Ishikawa (cell line): Measurements from ENCODE around the gene MEGF11.

Experiments
- CEBPB ChIP-seq: IDR thresholded peaks from 2 replicates; pipeline ENCODE4 v1.6.1; 2012
- EGR1 ChIP-seq: IDR thresholded peaks from 2 replicates; pipeline ENCODE4 v1.6.1; 2012
- EP300 ChIP-seq: IDR thresholded peaks from 2 replicates; pipeline ENCODE4 v1.6.1; 2012; ENCODE audit warnings: borderline replicate concordance
- MAX ChIP-seq: IDR thresholded peaks from 2 replicates; pipeline ENCODE4 v1.6.1; 2012
- NFIC ChIP-seq: IDR thresholded peaks from 2 replicates; pipeline ENCODE4 v1.6.1; 2012
- RAD21 ChIP-seq: IDR thresholded peaks from 2 replicates; pipeline ENCODE4 v1.6.1; 2012; ENCODE audit warnings: low read depth
- REST ChIP-seq: IDR thresholded peaks from 2 replicates; pipeline ENCODE4 v1.6.1; 2012; ENCODE audit warnings: low read depth, mild to moderate bottlenecking
- TAF1 ChIP-seq: IDR thresholded peaks from 2 replicates; pipeline ENCODE4 v1.6.1; 2012; ENCODE audit warnings: low read depth, mild to moderate bottlenecking
- TCF12 ChIP-seq: IDR thresholded peaks from 2 replicates; pipeline ENCODE4 v1.6.1; 2012; ENCODE audit warnings: low read depth
- USF1 ChIP-seq: IDR thresholded peaks from 2 replicates; pipeline ENCODE4 v1.6.1; 2012
- YY1 ChIP-seq: IDR thresholded peaks from 2 replicates; pipeline ENCODE4 v1.6.1; 2012; ENCODE audit warnings: low read depth
- ZBTB7A ChIP-seq: IDR thresholded peaks from 2 replicates; pipeline ENCODE4 v1.6.1; 2012; ENCODE audit warnings: low read depth

GRCh38 chr15:66130496-66131034 lies 123.0 kb downstream of the MEGF11 start:
- no peak for TF ChIP-seq EGR1
- no peak for TF ChIP-seq TAF1
- TF ChIP-seq EP300, result no peak
- no peak for TF ChIP-seq YY1
- TF ChIP-seq TCF12, result no peak
- TF ChIP-seq RAD21, result no peak
- no peak for TF ChIP-seq REST
- no peak for TF ChIP-seq NFIC
- no peak for TF ChIP-seq CEBPB
- no peak for TF ChIP-seq MAX
- TF ChIP-seq USF1, result no peak
- TF ChIP-seq ZBTB7A, result no peak
